Measurements from ENCODE around the gene PDE6D.
A peak's percentile ranks its signal among the peaks of the same experiment; 100 is the strongest.

The PDE6D gene

DNA sequence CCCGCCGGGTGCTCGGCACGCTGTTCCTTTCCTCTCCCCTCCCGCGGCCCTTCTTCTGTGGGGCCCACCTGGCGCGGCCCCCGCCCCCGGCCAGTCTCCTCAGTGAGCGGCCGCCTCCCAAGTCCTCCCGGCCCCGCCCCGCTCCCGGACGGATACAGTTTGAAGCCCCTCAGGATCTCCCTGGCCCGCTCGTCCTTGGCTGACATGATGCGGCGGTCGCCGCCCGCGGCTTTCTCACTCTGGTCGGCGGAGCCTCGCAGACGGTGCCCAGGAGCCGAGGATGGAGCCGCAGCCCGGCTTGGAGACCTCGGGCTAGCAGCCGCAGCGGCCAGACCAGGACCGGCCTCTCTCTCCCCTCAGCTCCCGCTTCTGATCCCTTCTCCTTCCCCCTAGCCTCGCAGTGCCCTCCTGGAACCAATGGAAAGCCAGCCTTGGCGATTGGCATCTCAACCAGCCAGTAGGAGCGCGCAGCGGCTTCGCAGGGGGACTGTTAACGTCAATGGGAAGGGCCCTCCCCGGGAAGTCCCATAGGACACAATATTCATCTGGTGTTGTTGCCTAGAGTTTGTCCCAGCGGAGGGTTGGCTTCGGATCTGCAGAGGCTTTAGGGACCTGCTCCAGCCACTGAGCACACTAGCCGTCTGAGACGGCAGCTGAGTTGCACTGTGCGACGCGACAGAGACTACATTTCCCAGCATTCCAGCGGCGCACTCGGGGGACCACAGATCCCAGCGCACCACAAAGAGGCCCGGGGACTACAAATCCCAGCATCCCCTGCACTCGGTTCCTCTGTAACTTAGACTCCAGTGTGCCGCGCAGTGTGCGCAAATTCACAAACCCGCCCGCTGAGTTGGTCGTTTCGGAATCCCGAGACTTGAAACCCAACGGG, at the start of gene PDE6D:
Gene PDE6D, minus strand, starts transcription at position 374 of the 889 bp plus-strand sequence. Its CDS starts 168 bp downstream, at position 206.
- DNase-seq = peak; percentile 95 to 100 (median 99)
- intact Hi-C loops (cut with DNase I) = loop anchor here (10.0 kb wide), 1 partner anchor 166 kb away; no protein-coding TSS in a partner anchor

- intact Hi-C loops (cut with DNase I) = no loop called here
- no peak for DNase-seq
Measured at GRCh38 chr2:231821908-231822307, 40.8 kb upstream of the PDE6D start.

- intact Hi-C loops (cut with DNase I) = no loop called here
- DNase-seq = peak in 1 of 42 donors; percentile 30
Measured at GRCh38 chr2:231820786-231821303, 39.8 kb upstream of the PDE6D start.

DNA sequence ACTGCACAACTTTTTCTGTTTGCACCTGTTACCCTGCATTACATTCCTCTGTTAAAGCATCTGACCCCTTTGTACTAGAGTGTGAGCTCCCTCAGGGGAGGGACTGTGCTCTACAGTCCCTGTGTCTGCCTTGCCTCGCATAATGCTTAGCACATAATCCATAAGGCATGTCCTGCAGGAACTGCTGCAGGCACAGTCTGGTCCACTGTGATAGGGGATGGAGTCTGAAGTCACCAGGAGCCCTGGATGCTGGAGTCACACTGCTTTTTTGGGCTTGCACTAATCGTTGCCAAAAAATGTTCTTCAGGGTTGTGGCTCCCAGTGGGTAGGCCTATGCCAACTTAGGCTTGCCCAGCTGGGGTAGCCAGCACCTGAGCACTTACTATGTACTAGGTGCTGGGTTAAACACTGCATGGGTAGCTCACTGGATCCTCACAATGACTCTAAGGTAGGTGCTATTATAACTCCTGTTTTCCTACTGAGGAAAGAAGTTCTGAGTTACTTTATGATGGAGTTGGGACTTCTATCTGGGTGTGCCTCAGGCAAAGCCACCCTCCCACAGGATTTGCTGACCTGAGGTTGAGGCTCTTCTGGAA, 38.5 kb upstream of the PDE6D start:
- intact Hi-C loops (cut with DNase I) = no loop called here

DNA sequence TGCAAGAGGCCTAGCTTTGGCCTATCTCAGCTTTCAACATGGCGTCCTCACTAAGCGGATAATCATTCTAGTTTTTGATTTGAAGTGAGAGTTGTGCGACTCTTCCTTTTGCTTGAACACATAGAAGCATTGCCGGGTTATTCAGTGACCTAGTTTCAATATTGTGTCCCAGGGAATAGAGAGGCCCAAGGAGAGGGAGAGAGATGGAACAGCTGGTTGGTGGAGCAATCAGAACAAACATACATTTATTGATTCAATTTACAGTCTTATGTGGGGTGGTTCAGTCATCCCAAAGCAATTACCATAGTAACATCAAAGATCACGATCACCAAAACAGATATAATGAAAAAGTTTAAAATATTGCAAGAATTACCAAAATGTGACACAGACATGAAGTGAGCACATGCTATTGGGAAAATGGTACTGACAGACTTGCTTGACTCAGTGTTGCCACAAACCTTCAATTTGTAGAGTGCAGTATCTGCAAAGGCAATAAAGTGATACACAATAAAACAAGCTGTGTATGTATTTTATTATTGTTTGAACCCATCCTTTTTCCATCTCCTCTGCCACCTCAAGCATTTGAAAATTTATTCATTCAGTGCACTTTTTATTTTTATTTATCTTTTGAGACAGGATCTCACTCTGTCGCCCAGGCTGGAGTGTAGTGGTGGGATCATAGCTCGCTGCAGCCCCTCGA, 35.4 kb upstream of the PDE6D start:
- intact Hi-C loops (cut with DNase I) = no loop called here
- DNase-seq = peak in 1 of 42 donors; percentile 30

More for the DNA sequence above, 38.5 kb upstream of the PDE6D start:
- peak in 1 of 42 donors; percentile 13 for DNase-seq

DNA sequence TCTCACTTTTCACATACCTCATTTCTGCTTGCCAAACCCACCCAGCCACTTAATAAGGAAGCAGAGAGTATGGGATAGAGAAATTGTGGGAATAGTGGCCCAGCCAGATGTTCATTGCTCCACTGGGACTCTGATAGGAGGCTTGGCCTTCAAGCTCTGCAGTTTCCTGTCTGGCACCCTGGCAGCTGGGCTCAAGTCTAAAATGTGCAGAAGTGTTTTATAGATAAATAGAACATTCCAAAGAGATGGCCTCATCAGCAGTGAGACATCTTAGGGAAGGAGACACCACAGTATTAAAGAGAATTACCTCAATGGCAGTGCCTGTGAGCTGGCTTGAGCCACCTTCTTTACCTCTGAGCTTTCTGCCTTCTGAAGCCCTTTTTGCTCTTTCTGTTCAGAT, 29.8 kb upstream of the PDE6D start:
- intact Hi-C loops (cut with DNase I) = no loop called here
- no peak for DNase-seq

GRCh38 chr2:231807020-231807419, 25.9 kb upstream of the PDE6D start:
- DNase-seq = no peak
- intact Hi-C loops (cut with DNase I) = no loop called here

GRCh38 chr2:231803501-231804138, 22.5 kb upstream of the PDE6D start:
- no peak for DNase-seq
- intact Hi-C loops (cut with DNase I) = no loop called here

DNA sequence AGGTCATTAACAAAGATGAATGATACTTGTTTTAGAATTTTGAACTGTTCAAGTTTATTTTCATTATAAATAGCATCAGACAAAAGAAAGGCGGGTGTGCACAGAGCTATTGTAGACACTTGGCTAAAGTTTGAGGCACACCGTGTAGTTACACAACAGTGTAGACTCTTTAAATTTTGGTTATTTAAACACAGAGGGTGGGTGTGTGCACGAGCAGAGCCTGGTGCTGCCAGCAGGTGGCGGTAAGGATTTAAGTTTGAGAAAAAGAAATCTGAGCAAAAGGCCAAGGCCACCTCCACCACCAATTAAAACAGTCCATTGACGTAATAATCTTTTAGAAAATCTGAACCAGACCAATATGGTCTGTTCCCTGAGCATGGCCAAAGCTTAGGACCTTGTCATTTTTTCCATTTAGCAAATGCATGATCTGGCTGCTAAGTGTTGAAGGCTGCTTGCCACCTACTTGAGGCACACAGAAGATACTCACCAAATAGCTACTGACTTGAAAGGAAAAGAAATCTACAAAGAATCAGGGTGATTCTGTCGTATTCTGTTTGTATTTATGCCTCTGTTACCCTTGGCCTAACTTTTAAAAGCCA, 19.5 kb upstream of the PDE6D start:
- intact Hi-C loops (cut with DNase I) = no loop called here
- peak in 36 of 42 donors; percentile 8 to 76 (median 51) for DNase-seq

- DNase-seq = peak in 3 of 42 donors; percentile 8 to 20 (median 17)
- intact Hi-C loops (cut with DNase I) = no loop called here
Measured at GRCh38 chr2:231795525-231796327, 14.6 kb upstream of the PDE6D start.

- intact Hi-C loops (cut with DNase I) = no loop called here
- DNase-seq = no peak
Measured at GRCh38 chr2:231794383-231794782, 13.3 kb upstream of the PDE6D start.

GRCh38 chr2:231791107-231791506, 10.0 kb upstream of the PDE6D start:
- DNase-seq = no peak
- intact Hi-C loops (cut with DNase I) = no loop called here

DNA sequence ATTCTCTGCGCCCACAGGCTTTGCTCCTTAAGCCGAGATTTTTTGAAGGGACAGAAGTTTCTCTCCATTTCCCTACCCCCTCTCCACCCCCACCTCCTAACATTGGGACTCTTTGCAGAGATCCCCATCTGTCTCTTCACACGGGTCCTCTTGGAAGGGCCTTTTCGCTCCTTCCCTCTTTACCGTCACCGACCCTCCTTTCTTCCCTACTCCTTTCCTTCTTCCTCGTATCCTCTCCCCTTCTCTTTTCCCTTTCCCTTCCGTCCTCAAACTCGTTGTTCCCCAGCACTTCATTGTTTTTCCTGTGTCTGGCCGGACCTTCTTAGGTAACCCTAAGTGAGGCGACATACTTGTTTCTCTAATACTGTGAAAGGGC, 5.8 kb upstream of the PDE6D start:
- intact Hi-C loops (cut with DNase I) = loop anchor here (10.0 kb wide), 1 partner anchor 172 kb away; no protein-coding TSS in a partner anchor

GRCh38 chr2:231786177-231786916, 5.3 kb upstream of the PDE6D start, which contains the start of gene COPS7B:
COPS7B (plus strand) TSS chr2:231786445; CDS start chr2:231788571, 2,126 bp downstream.
- intact Hi-C loops (cut with DNase I) = loop anchor here (10.0 kb wide), 1 partner anchor 172 kb away; no protein-coding TSS in a partner anchor
- DNase-seq = peak; percentile 46 to 93 (median 82)

More for the DNA sequence above, 5.8 kb upstream of the PDE6D start:
- DNase-seq = no peak

DNA sequence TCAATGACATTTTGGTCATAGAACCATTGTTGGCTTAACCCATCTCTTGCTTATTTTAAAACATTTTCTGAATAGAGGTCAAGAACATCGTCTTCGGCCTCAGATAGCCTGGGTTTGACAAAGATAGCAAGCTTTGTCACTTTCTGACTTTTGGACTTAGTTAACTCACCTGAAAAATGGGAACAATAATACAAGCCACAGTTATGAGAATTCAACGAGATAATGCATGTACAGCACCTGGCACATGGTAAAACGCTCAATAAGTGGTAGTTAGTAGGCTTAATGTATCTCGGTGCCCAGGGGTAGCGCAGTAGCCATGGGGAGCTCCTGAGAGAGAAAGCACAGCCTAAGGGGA, 4.7 kb upstream of the PDE6D start:
- DNase-seq = no peak
- intact Hi-C loops (cut with DNase I) = loop anchor here (10.0 kb wide), 1 partner anchor 171 kb away; no protein-coding TSS in a partner anchor

GRCh38 chr2:231785413-231785812, 4.3 kb upstream of the PDE6D start:
- intact Hi-C loops (cut with DNase I) = loop anchor here (10.0 kb wide), 1 partner anchor 171 kb away; no protein-coding TSS in a partner anchor
- no peak for DNase-seq

Data from head of caudate nucleus (tissue), 42 donors.